Skeletal muscle cell (primary cell): ENCODE results near the gene ULK3.

Source experiments
- DNase-seq: peaks from one replicate; pipeline ENCODE4 v3.0.0-alpha.2; 2010; ENCODE audit warnings: low read depth
- H3K4me3 ChIP-seq: 2 replicates; pipeline ENCODE4 v1.5.1; 2011; ENCODE audit warnings: low read depth, mild to moderate bottlenecking, control low read depth, low read length, moderate library complexity

The ULK3 gene

DNA sequence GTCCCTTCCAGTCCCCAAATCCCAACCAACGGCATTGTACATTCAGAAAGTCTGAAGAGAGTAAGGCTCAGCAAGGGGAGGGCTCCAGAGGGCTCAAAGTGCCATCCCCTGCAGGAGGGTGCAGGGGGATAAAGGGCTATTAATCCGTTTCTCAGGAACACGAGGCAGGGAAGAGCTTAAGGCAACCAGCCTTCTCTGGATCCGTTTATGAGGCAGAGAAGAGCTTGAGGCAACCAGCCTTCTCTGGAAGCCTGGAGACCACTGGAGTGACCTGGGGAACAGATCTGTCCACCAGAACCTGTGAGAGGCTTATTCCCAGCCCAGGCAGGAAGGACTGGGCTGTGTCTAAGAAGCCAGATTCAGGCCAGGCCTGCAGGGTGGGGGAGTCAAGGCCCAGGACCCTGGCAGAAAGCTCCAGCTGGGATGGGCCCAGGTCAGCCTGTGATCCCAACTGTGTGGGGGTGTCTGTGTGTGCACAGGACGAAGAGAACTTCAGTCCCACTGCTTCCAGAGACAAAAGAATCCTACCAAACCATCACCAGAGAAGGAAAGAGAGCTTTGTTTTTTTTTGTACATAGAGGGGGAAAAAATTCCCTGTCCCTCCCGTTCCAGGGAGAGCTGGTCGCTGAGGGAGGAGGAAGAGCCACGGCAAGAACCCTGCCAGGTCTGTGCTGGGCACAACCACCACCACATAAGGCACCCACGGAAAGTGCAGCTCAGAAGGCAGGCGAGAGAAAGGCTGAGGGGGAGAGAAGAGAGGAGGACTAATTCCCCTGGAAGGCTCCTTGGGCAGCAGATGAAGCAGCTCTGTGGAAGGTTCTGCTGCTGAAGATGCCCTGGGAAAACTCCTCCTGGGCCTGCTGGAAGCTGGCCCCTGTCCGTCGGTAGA is 1.6 kb upstream of the ULK3 start:
- DNase-seq, result no peak
- H3K4me3 ChIP-seq, result no peak overlapping the region

DNA sequence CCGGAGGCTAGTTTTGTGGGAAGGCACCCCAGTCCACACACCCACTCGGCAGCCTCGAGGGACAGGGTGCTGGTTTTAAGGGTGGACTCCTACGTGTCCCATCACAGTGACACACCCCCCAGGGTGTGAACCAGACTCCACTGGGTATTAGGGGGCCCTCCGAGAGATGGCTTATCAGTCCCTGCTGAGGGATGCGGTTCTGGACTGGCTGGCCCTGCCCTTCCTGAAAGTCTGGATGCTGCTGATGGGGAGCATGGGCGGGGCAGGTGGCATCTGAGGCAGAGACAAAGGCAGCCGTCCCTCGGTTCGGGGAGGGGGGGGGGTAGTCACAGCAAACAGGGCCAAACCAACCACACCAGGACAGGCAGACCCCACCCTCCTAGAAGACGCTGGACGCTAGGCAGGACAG is 939 bp upstream of the ULK3 start:
- DNase-seq, result no peak
- peak overlapping the region; percentile 75 for H3K4me3 ChIP-seq

GRCh38 chr15:74843445-74843828 is 481 bp upstream of the ULK3 start:
- H3K4me3 ChIP-seq, result peak overlapping the region; percentile 75
- no peak for DNase-seq

GRCh38 chr15:74841891-74842373 is 1.0 kb downstream of the ULK3 start:
- DNase-seq, result no peak
- H3K4me3 ChIP-seq, result peak overlapping the region; percentile 75

DNA sequence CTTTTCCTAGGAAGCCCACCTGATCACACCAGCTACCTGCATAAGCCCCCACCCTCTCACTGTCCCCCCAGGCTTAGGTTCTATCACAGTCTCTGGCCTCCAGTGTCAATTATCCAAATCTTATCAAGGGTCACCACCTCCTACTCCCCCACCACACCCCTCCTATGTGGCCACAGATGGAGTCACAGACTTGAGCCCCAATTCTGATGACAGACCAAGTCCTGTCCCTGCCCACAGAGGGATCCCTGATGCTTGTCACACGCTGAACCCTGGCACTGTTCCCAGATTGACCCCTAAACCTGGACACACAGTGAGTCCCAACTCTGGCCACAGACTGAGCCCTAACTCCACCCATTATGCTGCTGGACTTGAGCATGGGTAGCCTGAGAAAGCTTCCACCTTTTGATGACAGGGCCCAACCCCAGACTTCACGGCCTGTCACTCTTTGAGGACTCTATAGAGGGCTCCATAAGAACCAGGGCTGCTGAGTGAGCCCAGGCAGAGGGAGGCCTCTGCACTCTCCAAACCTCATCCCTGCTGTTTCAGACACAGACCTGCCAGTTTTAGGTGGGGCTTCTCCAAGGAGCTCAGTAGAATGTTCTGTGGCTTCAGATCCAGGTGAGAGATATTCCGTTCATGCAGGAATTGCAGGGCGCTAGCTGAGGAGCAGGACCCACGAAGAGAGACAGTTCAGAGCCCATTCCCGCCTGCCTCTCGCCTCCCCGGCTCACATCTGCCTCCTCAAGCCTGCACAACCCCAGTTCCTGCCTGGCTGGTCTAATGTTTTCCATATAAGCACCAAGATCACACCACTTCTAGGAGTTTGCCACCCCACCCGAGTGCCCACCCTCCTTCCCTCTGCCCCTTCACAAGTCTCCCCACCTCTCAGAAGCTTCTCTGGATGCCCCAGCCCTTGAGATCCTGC is 1.8 kb downstream of the ULK3 start:
- no peak for DNase-seq
- no peak overlapping the region for H3K4me3 ChIP-seq

DNA sequence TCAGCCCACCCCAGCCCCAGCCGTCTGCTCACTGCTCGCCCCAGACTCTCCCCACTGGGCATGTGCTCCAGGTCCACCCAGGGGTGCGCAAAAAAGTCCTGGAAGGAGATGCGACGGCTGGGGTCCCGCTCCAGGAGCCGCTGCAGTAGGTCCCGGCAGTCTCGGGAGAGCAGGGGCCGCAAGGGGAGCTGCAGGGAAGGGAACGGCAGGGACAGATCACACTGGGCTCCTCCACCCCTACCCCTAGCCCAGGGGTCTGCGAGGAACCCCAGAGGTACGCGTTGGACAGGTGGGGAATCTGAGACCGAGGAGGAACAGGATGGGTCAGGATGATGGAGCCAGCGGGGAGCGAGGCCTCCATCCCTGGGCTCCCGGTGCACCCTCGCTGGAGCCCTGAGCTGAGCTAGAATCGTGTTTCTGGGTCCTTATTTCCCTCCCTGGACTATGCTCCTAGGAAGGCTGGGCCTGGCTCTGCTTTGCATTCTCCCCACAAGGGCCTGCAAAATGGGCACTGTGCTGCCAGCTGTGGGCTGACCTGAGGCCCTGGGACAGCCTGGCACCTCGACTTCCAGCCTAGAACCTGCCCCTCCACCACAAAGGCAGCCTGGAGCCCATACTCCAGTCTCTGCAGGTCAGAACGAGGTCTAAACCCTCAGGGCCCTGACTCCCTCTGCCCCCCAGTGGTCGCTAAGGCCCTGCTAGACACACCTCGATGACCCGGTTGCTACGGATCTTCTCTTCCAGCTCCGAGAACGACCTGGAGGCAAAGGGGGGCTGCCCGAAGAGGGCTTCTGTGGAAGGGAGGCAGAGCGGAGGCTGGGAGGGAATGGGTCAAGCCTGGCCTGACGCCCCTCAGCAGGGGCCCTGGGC is 3.2 kb downstream of the ULK3 start:
- H3K4me3 ChIP-seq, result no peak overlapping the region
- DNase-seq, result no peak

DNA sequence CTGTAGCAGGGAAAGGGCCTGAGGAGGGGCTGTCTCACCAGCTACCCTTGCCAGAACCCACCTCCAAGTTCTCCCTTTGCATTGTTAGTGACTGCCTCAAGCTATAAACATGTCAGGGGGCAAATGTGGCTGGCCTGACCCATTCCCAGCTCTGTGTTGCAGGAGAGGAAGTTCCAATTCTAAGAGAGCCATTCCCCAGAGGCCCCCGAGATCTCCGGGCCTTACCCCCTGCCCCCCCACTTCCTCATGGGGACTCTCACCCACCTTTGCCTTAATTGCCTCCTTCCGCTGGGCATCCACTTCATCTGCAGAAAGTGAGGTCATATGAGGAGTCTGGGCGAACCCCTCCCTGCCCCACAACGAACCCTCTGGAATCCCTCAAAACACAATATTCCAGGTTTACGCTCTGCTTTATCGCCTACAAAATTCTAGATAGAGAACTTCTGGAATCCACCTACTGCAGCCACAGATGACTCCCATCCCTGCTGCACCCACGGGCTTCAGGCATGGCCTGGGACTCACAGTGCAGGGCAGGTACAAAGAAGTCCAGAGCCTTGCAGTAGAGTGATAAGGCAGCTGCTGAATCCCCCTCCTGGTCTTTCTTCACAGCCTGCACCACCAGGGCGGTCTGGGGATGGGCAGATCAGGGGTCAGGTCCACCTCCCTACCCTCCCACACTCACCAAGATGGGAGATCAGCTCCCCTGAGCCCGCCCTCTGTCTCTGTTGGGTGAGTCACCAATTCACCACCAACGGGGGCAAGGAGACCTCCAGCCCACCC is 4.0 kb downstream of the ULK3 start:
- no peak for DNase-seq
- no peak overlapping the region for H3K4me3 ChIP-seq

- no peak overlapping the region for H3K4me3 ChIP-seq
- DNase-seq, result no peak
Measured at GRCh38 chr15:74838137-74838516, 4.8 kb downstream of the ULK3 start.

GRCh38 chr15:74837482-74838136 is 5.3 kb downstream of the ULK3 start:
- H3K4me3 ChIP-seq, result no peak overlapping the region
- no peak for DNase-seq

- no peak overlapping the region for H3K4me3 ChIP-seq
- no peak for DNase-seq
Measured at GRCh38 chr15:74836846-74837245, 6.1 kb downstream of the ULK3 start.

GRCh38 chr15:74835312-74835823 is 7.6 kb downstream of the ULK3 start:
- H3K4me3 ChIP-seq, result no peak overlapping the region

GRCh38 chr15:74833376-74834107 is 9.4 kb downstream of the ULK3 start:
- H3K4me3 ChIP-seq, result no peak overlapping the region
- DNase-seq, result no peak

More at GRCh38 chr15:74835312-74835823, 7.6 kb downstream of the ULK3 start:
- DNase-seq, result no peak

GRCh38 chr15:74832826-74833225 is 10.1 kb downstream of the ULK3 start:
- no peak for DNase-seq
- H3K4me3 ChIP-seq, result no peak overlapping the region

DNA sequence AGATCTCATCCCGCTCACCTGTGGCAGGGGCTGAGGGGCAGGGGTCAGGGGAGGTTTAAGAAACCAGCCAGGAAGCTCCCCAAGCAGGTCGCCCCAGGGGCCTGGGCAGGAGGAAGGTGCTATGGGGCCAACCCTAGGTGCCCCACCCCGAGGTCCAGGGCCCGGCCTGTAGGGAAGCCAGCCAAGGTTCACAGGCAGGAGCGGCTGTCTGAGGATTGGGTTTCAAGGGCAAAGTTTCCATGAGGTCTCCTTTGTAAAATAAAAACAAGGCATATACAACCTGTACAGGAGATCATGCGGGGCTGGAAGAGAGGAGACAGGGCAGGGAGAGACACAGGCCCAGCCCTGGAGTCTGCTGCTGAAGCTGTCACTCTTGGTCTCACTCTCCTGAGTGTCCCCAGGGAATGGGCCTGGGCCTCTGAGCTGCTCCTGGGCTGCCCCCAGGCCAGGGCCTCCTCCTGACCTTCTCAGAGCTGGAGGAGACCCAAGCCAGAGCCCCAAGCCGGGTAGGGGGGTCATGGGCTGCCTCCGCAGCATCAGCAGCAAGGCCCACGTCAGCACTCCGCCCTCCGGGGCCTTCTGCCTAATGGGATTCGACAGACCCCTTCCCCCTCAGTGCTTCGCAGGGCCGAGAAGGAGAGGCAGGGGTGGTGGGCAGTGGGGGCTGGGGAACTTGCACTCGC is 11.0 kb downstream of the ULK3 start:
- H3K4me3 ChIP-seq, result no peak overlapping the region
- DNase-seq, result no peak

DNA sequence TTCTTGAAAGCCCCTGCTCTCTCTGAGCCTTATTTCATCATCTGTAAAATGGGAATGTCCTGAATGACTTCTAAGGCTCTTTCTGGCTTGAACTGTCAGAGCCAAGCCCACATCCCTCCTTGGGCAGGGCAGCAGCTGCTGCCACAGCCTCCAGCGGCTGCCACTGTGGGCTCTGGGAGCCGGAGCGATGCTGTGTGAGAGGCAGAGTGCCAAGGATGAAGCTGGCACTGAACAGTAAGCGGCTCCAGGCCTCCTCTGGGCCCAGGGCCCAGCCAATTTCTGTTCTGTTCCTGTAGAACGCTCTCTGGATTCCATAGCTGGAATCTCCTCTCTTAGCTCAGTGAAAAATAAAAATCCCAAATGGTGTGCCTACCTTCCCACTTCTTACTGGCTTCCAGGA is 12.1 kb downstream of the ULK3 start:
- no peak for DNase-seq
- H3K4me3 ChIP-seq, result no peak overlapping the region

DNA sequence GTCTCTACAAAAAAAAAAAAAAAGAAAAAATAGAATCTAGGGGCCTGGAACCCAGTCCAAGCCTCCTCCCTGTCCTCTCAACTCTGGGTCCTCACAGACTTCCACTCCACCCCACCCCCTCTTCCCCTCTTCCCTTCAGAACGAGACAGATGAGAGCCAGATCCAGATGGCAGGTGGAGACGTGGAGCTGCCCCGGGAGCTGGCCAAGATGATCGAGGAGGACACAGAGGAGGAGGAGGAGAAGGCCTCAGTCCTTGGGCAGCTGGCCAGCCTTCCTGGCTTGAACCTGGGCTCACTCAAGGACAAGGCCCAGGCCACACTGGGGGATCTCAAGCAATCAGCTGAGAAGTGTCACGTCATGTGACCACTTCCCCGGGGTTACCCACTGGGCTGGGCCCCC is 13.0 kb downstream of the ULK3 start:
- no peak for DNase-seq
- no peak overlapping the region for H3K4me3 ChIP-seq

GRCh38 chr15:74829486-74829885 is 13.5 kb downstream of the ULK3 start:
- no peak for DNase-seq
- H3K4me3 ChIP-seq, result no peak overlapping the region
